GM12878 (cell line): ENCODE results near the gene TTLL13. TPM values are rescaled to one million over a fixed set of nuclear protein-coding genes. Genes with fewer than 3 reads are reported as not detected.

ENCODE experiments used
- ATAC-seq: fragments of 200-7000 bp; cut with Tn5 transposase; 3 replicates; pipeline ENCODE4 v1.9.1; 2020; ENCODE audit warnings: mild to moderate bottlenecking, moderate library complexity
- BruUV-seq: library from RNA; stranded (reverse); fragments of 400-500 nt; replicated peaks from 2 replicates; lab custom pipeline; 2021; lab: Mats Ljungman, UMichigan
- CTCF ChIA-PET: fragments of 300-600 bp; sonication (Branson Sonifier 250); formaldehyde crosslinking; extraction: SDS; loops from one replicate; lab custom pipeline; 2021; ENCODE audit warnings: inconsistent platforms; lab: Yijun Ruan, JAX
- POLR2A ChIA-PET: fragments of 350-600 bp; formaldehyde crosslinking; extraction: SDS; loops from one replicate; lab custom pipeline; 2021; ENCODE audit warnings: inconsistent platforms; lab: Charles Lee
- RAD21 ChIA-PET: fragments of 300-600 bp; sonication (Branson Sonifier 250); formaldehyde crosslinking; loops from one replicate; lab custom pipeline; 2023; ENCODE audit warnings: antibody characterized with exemption; ENCODE audit not compliant: unreplicated experiment; lab: Charles Lee
- SMC1A ChIA-PET: fragments of 300-600 bp; sonication (Branson Sonifier 250); formaldehyde crosslinking; loops from one replicate; lab custom pipeline; 2023; ENCODE audit not compliant: unreplicated experiment, uncharacterized antibody; lab: Charles Lee
- DNase-seq: peaks from one replicate; pipeline ENCODE4 v3.0.0-alpha.2; 2011; ENCODE audit warnings: low read depth, low spot score
- FAIRE-seq: peaks from 3 replicates; lab custom pipeline; 2011; peaks lifted over from hg19 to GRCh38; lab: Jason Lieb, UNC
- H2AFZ ChIP-seq: 2 replicates; pipeline ENCODE4 v1.6.0; 2011; ENCODE audit warnings: low read depth, low read length, control low read depth; ENCODE audit not compliant: control insufficient read depth
- H3K27ac ChIP-seq: 2 replicates; pipeline ENCODE4 v1.5.1; 2011; ENCODE audit warnings: control low read depth; ENCODE audit not compliant: control insufficient read depth, insufficient read depth
- H3K27me3 ChIP-seq, 2 experiments: replicated peaks in 1 of 2; 2 replicates each; pipeline versions ENCODE4 v1.6.0 to v1.6.1; 2011; ENCODE audit warnings: low read length in 1 of 2; ENCODE audit not compliant: control insufficient read depth in 2 of 2, insufficient read depth in 2 of 2
- H3K36me3 ChIP-seq, 2 experiments: 2 replicates each; pipeline ENCODE4 v1.5.1; 2011; ENCODE audit warnings: low read length in 1 of 2; ENCODE audit not compliant: control insufficient read depth in 2 of 2, insufficient read depth in 2 of 2
- H3K4me1 ChIP-seq: 2 replicates; pipeline ENCODE4 v1.6.1; 2011; ENCODE audit warnings: mild to moderate bottlenecking, low read length, moderate library complexity, mixed read lengths; ENCODE audit not compliant: control insufficient read depth, insufficient read depth
- H3K4me2 ChIP-seq: 2 replicates; pipeline ENCODE4 v1.6.0; 2011; ENCODE audit warnings: control low read depth; ENCODE audit not compliant: control insufficient read depth, insufficient read depth
- H3K4me3 ChIP-seq: fragments of 200-600 bp; sonication (generic); 2 replicates; pipeline ENCODE4 v1.5.1; 2016
- H3K79me2 ChIP-seq: 2 replicates; pipeline ENCODE4 v1.6.0; 2011; ENCODE audit warnings: low read length; ENCODE audit not compliant: control insufficient read depth, insufficient read depth
- H3K9ac ChIP-seq: 2 replicates; pipeline ENCODE4 v1.8.0; 2011; ENCODE audit warnings: low read length, control low read depth, mixed read lengths; ENCODE audit not compliant: control insufficient read depth, insufficient read depth
- H3K9me3 ChIP-seq: replicated peaks from 3 replicates; pipeline ENCODE4 v1.5.1; 2011; ENCODE audit warnings: mild to moderate bottlenecking, low read length; ENCODE audit not compliant: control insufficient read depth, insufficient read depth
- H4K20me1 ChIP-seq: 2 replicates; pipeline ENCODE4 v1.6.0; 2011; ENCODE audit not compliant: control insufficient read depth, insufficient read depth
- ASH2L ChIP-seq: fragments of 300-600, 200-600 bp; sonication (generic); IDR thresholded peaks from 2 replicates; pipeline ENCODE4 v1.6.1; 2017; ENCODE audit warnings: low read depth, mild to moderate bottlenecking, borderline replicate concordance
- BRCA1 ChIP-seq: IDR thresholded peaks from 2 replicates; pipeline ENCODE4 v1.6.1; 2011; ENCODE audit warnings: low read depth, low read length, improper control_type of control experiment
- CBFB ChIP-seq: IDR thresholded peaks from 2 replicates; pipeline ENCODE4 v1.6.1; 2016; ENCODE audit warnings: antibody characterized with exemption, low read depth
- CHD1 ChIP-seq: IDR thresholded peaks from 2 replicates; pipeline ENCODE4 v1.6.1; 2012; ENCODE audit warnings: low read depth, low read length, improper control_type of control experiment
- EGR1 ChIP-seq, 2 experiments: IDR thresholded peaks; 1 replicate in 1 of 2; 2 replicates in 1 of 2; pipeline ENCODE4 v1.6.1; 2011 to 2012; ENCODE audit warnings: low read depth in 2 of 2, low read length in 2 of 2, borderline replicate concordance in 1 of 2, mild to moderate bottlenecking in 1 of 2, moderate library complexity in 1 of 2
- FOXK2 ChIP-seq: fragments of 450-650 bp; IDR thresholded peaks from 2 replicates; pipeline ENCODE4 v1.6.1; 2017; ENCODE audit warnings: mild to moderate bottlenecking, moderate library complexity
- RFX5 ChIP-seq: IDR thresholded peaks from 2 replicates; pipeline ENCODE4 v1.6.1; 2011; ENCODE audit warnings: low read depth, low read length, improper control_type of control experiment
- SMAD5 ChIP-seq: IDR thresholded peaks from 2 replicates; pipeline ENCODE4 v1.6.1; 2016; ENCODE audit warnings: antibody characterized with exemption, low read depth
- STAT1 ChIP-seq: fragments of 450-650 bp; conservative IDR thresholded peaks from 2 replicates; pipeline ENCODE4 v1.6.1; 2014; ENCODE audit warnings: antibody characterized with exemption, mild to moderate bottlenecking
- TBL1XR1 ChIP-seq: IDR thresholded peaks from 2 replicates; pipeline ENCODE4 v1.6.1; 2012; ENCODE audit warnings: low read depth, low read length, improper control_type of control experiment
- ZNF24 ChIP-seq: fragments of 450-650 bp; IDR thresholded peaks from 2 replicates; pipeline ENCODE4 v1.6.1; 2017; ENCODE audit warnings: antibody characterized with exemption, mild to moderate bottlenecking
- ZZZ3 ChIP-seq: IDR thresholded peaks from 2 replicates; pipeline ENCODE4 v1.6.1; 2011; ENCODE audit warnings: low read depth; ENCODE audit not compliant: control insufficient read depth, insufficient read length
- WGBS: methylation state at CpG from one replicate; pipeline ENCODE4 v1.1.6; 2016; ENCODE audit warnings: low lambda C conversion rate; ENCODE audit not compliant: insufficient replicate concordance, insufficient coverage; ENCODE audit errors: missing lambda C conversion rate; 5-methylcytosine and 5-hydroxymethylcytosine counted together
- in situ Hi-C: fragments of 300-500 bp; cut with MboI; formaldehyde crosslinking; loops from 9 replicates; pipeline ENCODE4 v1.14.3; 2018; ENCODE audit warnings: mixed read lengths
- intact Hi-C: fragments of 100-400 bp; cut with micrococcal nuclease; formaldehyde crosslinking; loops from one replicate; pipeline ENCODE4 v1.14.2; 2022; ENCODE audit not compliant: unreplicated experiment
- polyA plus RNA-seq, 11 experiments: library from polyadenylated mRNA; depleted of rRNA in 4 of 11; unstranded in 6 of 11; stranded (reverse) in 5 of 11; fragments of >200 nt; fragmentation: Nextera tagmentation in 4 of 11; fragmentation: Illumina TruSeq in 1 of 11; extraction: Ambion mirVana in 4 of 11; extraction: Trizol in 1 of 11; gene quantifications; 1 replicate in 1 of 11; 2 replicates in 10 of 11; pipeline versions ENCODE4 v1.2.1 to v1.2.3, GENCODE V29; 2011 to 2016; ENCODE audit warnings: inconsistent platforms in 2 of 11, missing spikeins in 2 of 11, low read depth in 1 of 11
- total RNA-seq, 4 experiments: library from RNA; depleted of rRNA in 3 of 4; stranded (reverse); fragments of >200 nt in 3 of 4; fragmentation: Illumina TruSeq in 1 of 4; extraction: Trizol in 1 of 4; gene quantifications; 2 replicates each; pipeline versions ENCODE4 v1.2.1 to v1.2.3, GENCODE V29; 2013 to 2021
- TF ChIP-seq, protein P1 (sequence below): fragments of 450-650 bp; IDR thresholded peaks from 2 replicates; pipeline ENCODE4 v1.6.1; 2017; ENCODE audit warnings: mild to moderate bottlenecking, low read depth, inconsistent platforms; ENCODE audit not compliant: poor library complexity, severe bottlenecking
- TF ChIP-seq, protein P2 (sequence below): IDR thresholded peaks from 2 replicates; pipeline ENCODE4 v1.6.1; 2012; ENCODE audit warnings: improper control_type of control experiment, low read depth, low read length; ENCODE audit not compliant: insufficient replicate concordance
- TF ChIP-seq, protein P3 (sequence below): fragments of 150-350 bp; IDR thresholded peaks from 2 replicates; pipeline ENCODE4 v1.6.1; 2014; ENCODE audit warnings: mild to moderate bottlenecking, low read depth, low read length

The TTLL13 gene
- total and polyA plus RNA-seq, 10 of the 15 experiments (the other 5 are each of a cell fraction or from before 2014, with no cell fraction given): 0.03 to 0.32 (median 0.13) TPM; not detected in 1

DNA sequence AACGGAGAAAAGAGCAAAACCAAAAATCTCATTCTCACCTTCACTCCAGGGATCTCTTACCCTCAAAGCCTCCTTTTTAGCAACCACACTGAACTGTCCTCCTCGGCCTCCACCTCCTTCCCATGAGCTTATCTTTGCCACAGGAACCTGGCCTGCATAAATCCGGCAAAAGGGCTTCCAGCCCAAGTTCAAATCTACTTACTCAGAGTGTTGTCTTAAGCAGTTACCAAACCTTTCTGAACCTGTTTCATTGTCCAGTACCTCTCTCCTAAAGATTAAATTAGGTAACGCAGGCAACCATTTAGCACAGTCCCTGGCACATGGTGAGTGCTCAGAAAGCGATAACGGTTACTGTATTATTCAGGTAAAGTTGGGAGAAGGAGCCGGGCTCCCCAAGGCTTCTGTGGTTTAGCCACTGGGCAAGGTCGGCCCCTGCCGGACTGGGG lies 16.4 kb upstream of the TTLL13 start:
- Histone ChIP-seq H3K27ac (peak overlapping the region; percentile 85), H3K4me1 (peaks cover 28% of the 10 kb centered on the region), H4K20me1 (no peaks in the 10 kb centered on the region), H3K4me3 (peak overlapping the region; percentile 79), H3K27me3 (no peaks in the 10 kb centered on the region), H3K4me2 (peak overlapping the region; percentile 88), H3K9ac (peak overlapping the region; percentile 85), H3K79me2 (peaks cover 19% of the 10 kb centered on the region), H3K36me3 (peaks cover 12 to 16% of the 10 kb centered on the region in 2 experiments; a peak in 3 of 4 replicates), H2AFZ (peak overlapping the region; percentile 86; the same call in 1 of the 2 replicates), H3K9me3 (no peaks in the 10 kb centered on the region)
- 0% methylated on average over 9 of the region's 9 CpGs for WGBS
- in situ Hi-C loops (no loop called here), intact Hi-C loops (loop anchor here (2.0 to 5.0 kb wide), 6 partner anchors 26 to 429 kb away; partner anchors contain the start of gene AP3S2)
- no TSS peak for BruUV-seq
- ATAC-seq (no peak), FAIRE-seq (no peak), DNase-seq (no peak)
- ChIA-PET SMC1A (interaction anchor here (0.9 to 4.5 kb wide), 26 partner anchors 10 to 702 kb away, joined by 3 to 70 read pairs (median 8); partner anchors contain the start of genes NGRN, SEMA4B, TTLL13 and UNC45A), RAD21 (interaction anchor here (0.7 to 3.6 kb wide), 28 partner anchors 12 to 334 kb away, joined by 3 to 47 read pairs (median 6); partner anchors contain the start of genes NGRN, SEMA4B and TTLL13), CTCF (interaction anchor here (1.0 to 4.8 kb wide), 21 partner anchors 11 to 150 kb away, joined by 3 to 38 read pairs (median 7); partner anchors contain the start of genes NGRN and SEMA4B), POLR2A (interaction anchor here (0.6 to 4.9 kb wide), 29 partner anchors 11 to 134 kb away, joined by 3 to 31 read pairs (median 5); partner anchors contain the start of genes IDH2, NGRN, SEMA4B and TTLL13)
- TF ChIP-seq ZNF24: no peak
- TF ChIP-seq FOXK2: no peak
- no peak for TF ChIP-seq ZZZ3
- TF ChIP-seq BRCA1: no peak
- TF ChIP-seq, protein P1, sequence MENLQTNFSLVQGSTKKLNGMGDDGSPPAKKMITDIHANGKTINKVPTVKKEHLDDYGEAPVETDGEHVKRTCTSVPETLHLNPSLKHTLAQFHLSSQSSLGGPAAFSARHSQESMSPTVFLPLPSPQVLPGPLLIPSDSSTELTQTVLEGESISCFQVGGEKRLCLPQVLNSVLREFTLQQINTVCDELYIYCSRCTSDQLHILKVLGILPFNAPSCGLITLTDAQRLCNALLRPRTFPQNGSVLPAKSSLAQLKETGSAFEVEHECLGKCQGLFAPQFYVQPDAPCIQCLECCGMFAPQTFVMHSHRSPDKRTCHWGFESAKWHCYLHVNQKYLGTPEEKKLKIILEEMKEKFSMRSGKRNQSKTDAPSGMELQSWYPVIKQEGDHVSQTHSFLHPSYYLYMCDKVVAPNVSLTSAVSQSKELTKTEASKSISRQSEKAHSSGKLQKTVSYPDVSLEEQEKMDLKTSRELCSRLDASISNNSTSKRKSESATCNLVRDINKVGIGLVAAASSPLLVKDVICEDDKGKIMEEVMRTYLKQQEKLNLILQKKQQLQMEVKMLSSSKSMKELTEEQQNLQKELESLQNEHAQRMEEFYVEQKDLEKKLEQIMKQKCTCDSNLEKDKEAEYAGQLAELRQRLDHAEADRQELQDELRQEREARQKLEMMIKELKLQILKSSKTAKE: no peak
- no peak for TF ChIP-seq STAT1
- TF ChIP-seq CBFB: 0 out of 2 replicates have a peak, but pooled peaks have one; percentile 25
- TF ChIP-seq SMAD5: no peak
- TF ChIP-seq, protein P2, sequence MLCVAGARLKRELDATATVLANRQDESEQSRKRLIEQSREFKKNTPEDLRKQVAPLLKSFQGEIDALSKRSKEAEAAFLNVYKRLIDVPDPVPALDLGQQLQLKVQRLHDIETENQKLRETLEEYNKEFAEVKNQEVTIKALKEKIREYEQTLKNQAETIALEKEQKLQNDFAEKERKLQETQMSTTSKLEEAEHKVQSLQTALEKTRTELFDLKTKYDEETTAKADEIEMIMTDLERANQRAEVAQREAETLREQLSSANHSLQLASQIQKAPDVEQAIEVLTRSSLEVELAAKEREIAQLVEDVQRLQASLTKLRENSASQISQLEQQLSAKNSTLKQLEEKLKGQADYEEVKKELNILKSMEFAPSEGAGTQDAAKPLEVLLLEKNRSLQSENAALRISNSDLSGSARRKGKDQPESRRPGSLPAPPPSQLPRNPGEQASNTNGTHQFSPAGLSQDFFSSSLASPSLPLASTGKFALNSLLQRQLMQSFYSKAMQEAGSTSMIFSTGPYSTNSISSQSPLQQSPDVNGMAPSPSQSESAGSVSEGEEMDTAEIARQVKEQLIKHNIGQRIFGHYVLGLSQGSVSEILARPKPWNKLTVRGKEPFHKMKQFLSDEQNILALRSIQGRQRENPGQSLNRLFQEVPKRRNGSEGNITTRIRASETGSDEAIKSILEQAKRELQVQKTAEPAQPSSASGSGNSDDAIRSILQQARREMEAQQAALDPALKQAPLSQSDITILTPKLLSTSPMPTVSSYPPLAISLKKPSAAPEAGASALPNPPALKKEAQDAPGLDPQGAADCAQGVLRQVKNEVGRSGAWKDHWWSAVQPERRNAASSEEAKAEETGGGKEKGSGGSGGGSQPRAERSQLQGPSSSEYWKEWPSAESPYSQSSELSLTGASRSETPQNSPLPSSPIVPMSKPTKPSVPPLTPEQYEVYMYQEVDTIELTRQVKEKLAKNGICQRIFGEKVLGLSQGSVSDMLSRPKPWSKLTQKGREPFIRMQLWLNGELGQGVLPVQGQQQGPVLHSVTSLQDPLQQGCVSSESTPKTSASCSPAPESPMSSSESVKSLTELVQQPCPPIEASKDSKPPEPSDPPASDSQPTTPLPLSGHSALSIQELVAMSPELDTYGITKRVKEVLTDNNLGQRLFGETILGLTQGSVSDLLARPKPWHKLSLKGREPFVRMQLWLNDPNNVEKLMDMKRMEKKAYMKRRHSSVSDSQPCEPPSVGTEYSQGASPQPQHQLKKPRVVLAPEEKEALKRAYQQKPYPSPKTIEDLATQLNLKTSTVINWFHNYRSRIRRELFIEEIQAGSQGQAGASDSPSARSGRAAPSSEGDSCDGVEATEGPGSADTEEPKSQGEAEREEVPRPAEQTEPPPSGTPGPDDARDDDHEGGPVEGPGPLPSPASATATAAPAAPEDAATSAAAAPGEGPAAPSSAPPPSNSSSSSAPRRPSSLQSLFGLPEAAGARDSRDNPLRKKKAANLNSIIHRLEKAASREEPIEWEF: no peak
- no peak for TF ChIP-seq EGR1 (IDR thresholded peaks at IDR 0.05; ENCODE audit: borderline replicate concordance in 1 of 2, low read depth in 2 of 2, low read length in 2 of 2)
- TF ChIP-seq, protein P3, sequence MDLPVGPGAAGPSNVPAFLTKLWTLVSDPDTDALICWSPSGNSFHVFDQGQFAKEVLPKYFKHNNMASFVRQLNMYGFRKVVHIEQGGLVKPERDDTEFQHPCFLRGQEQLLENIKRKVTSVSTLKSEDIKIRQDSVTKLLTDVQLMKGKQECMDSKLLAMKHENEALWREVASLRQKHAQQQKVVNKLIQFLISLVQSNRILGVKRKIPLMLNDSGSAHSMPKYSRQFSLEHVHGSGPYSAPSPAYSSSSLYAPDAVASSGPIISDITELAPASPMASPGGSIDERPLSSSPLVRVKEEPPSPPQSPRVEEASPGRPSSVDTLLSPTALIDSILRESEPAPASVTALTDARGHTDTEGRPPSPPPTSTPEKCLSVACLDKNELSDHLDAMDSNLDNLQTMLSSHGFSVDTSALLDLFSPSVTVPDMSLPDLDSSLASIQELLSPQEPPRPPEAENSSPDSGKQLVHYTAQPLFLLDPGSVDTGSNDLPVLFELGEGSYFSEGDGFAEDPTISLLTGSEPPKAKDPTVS: no peak
- TF ChIP-seq CHD1: no peak
- TF ChIP-seq TBL1XR1: no peak
- no peak for TF ChIP-seq ASH2L
- no peak for TF ChIP-seq RFX5
